ENCODE results near the gene HELZ2.

- TF ChIP-seq, protein P1, sequence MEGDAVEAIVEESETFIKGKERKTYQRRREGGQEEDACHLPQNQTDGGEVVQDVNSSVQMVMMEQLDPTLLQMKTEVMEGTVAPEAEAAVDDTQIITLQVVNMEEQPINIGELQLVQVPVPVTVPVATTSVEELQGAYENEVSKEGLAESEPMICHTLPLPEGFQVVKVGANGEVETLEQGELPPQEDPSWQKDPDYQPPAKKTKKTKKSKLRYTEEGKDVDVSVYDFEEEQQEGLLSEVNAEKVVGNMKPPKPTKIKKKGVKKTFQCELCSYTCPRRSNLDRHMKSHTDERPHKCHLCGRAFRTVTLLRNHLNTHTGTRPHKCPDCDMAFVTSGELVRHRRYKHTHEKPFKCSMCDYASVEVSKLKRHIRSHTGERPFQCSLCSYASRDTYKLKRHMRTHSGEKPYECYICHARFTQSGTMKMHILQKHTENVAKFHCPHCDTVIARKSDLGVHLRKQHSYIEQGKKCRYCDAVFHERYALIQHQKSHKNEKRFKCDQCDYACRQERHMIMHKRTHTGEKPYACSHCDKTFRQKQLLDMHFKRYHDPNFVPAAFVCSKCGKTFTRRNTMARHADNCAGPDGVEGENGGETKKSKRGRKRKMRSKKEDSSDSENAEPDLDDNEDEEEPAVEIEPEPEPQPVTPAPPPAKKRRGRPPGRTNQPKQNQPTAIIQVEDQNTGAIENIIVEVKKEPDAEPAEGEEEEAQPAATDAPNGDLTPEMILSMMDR (conservative IDR thresholded peaks at IDR 0.05; ENCODE audit: low read depth, low read length), result no peak
- TF ChIP-seq EZH2 (IDR thresholded peaks at IDR 0.05; ENCODE audit: low read length, unreplicated experiment), result no peak
Measured at GRCh38 chr20:63612276-63612931, 38.4 kb upstream of the HELZ2 start.

Measured in PC-3 (cell line).